Thoracic aorta (tissue), 2 donors: ENCODE measurements around the gene AUTS2. TPM values are rescaled to one million over a fixed set of nuclear protein-coding genes. Genes with fewer than 3 reads are reported as not detected.

Experiments
- ATAC-seq: fragments of 150-250 bp; one replicate; pipeline ENCODE4 v1.8.0; 2017; ENCODE audit warnings: low read depth; ENCODE audit not compliant: insufficient number of reproducible peaks, low FRiP score
- DNase-seq: peaks from one replicate; pipeline ENCODE4 v3.0.0-alpha.2; 2020; ENCODE audit warnings: low spot score
- H3K27ac ChIP-seq, 2 donors: fragments of 200-600 bp; sonication (generic); 1 replicate in 1 of 2; 2 replicates in 1 of 2; pipeline ENCODE4 v1.5.1; 2016; ENCODE audit warnings: mild to moderate bottlenecking in 2 of 2, moderate library complexity in 2 of 2
- H3K27me3 ChIP-seq: fragments of 200-600 bp; sonication (generic); replicated peaks from 2 replicates; pipeline ENCODE4 v1.6.0; 2016; ENCODE audit warnings: mild to moderate bottlenecking; ENCODE audit not compliant: insufficient read depth
- H3K36me3 ChIP-seq: fragments of 200-600 bp; sonication (generic); one replicate; pipeline ENCODE4 v1.5.1; 2016
- H3K4me1 ChIP-seq, 2 donors: fragments of 200-600 bp; sonication (generic); 1 replicate in 1 of 2; 2 replicates in 1 of 2; pipeline versions ENCODE4 v1.5.1 to v1.6.0; 2016; ENCODE audit warnings: low read depth in 2 of 2, mild to moderate bottlenecking in 1 of 2; ENCODE audit not compliant: control insufficient read depth in 1 of 2
- H3K4me3 ChIP-seq: fragments of 200-600 bp; sonication (generic); 2 replicates; pipeline ENCODE4 v1.5.1; 2016; ENCODE audit warnings: mild to moderate bottlenecking
- H3K9me3 ChIP-seq: fragments of 200-600 bp; sonication (generic); 2 replicates; pipeline ENCODE4 v1.5.1; 2016
- CTCF ChIP-seq: fragments of 200-600 bp; sonication (generic); IDR thresholded peaks from one replicate; pipeline ENCODE4 v1.5.1; 2019; ENCODE audit warnings: antibody characterized with exemption
- total RNA-seq, 2 donors: library from RNA; depleted of rRNA; stranded (reverse); fragments of >200 nt; gene quantifications; one replicate each; pipeline versions ENCODE4 v1.1.0 to v1.2.3, GENCODE V29; 2016

AUTS2 gene
- total RNA-seq, 2 donors from 2014 or later = 49.4 to 101 TPM

DNA sequence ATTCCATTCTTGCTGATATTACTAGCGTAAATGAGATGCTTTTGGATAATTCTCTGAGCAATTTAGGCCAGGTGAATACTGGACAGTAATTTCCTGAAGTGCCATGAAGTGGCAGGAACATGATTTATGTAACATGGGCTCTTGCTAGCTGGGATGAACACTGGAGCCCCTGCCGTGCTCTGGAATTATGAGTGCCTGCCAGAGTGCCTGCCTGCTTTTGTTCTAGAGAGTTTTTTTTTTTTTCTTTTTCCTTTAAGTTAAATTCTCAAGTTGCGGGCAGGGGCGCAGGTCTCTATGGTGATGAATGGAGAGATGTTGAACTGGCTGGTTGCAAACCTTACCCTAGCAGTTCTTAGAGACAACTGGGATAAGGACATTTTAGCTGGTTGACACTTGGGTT, 165.9 kb downstream of the AUTS2 start:
- Histone ChIP-seq H3K27me3 (no peaks in the 10 kb centered on the region), H3K4me1 (no peaks in the 10 kb centered on the region), H3K9me3 (no peaks in the 10 kb centered on the region), H3K36me3 (no peaks in the 10 kb centered on the region), H3K4me3 (no peak overlapping the region), H3K27ac (no peak overlapping the region)
- DNase-seq (no peak), ATAC-seq (no peak)
- no peak for TF ChIP-seq CTCF

DNA sequence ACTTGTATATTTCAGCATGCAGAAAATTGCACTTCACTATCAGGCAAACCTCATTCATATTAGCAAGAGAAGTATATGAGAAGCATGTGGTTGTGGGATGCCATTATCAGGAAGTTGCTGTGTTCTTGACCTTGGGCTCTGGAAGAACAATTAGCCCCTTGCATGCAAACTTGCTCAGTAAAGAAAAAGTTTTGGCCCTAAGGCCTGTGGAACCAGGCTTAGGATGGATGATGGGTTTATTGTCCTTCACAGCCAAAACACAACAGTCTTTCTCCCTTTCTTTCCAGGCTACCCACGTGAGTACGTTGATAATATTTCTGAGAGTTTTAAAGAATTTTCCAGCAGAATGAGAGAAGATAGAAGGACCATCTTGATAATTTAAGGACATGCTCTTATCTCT, 166.4 kb downstream of the AUTS2 start:
- no peak for TF ChIP-seq CTCF
- DNase-seq (no peak), ATAC-seq (no peak)
- H3K4me1 ChIP-seq = no peaks in the 10 kb centered on the region
- no peaks in the 10 kb centered on the region for H3K9me3 ChIP-seq
- no peaks in the 10 kb centered on the region for H3K36me3 ChIP-seq
- no peaks in the 10 kb centered on the region for H3K27me3 ChIP-seq
- no peak overlapping the region for H3K4me3 ChIP-seq
- H3K27ac ChIP-seq = no peak overlapping the region

DNA sequence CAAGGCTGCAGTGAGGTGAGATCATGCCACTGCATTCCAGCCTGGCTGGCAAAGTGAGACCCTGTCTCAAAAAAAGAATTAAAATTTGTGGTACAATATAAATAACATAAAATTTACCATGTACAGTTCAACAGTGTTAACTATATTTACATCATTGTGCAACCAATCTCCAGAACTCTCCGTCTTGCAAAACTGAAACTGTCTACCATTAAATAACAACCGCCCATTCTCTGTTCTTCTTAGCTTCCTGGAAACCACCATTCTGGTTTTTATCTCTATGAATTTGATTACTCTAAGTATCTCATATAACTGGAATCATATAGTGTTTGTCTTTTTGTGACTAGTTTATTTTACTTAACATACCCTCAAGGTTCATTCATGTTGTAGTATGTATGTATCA, 167.6 kb downstream of the AUTS2 start:
- Histone ChIP-seq H3K36me3 (no peaks in the 10 kb centered on the region), H3K4me3 (no peak overlapping the region), H3K4me1 (no peaks in the 10 kb centered on the region), H3K27ac (no peak overlapping the region), H3K27me3 (no peaks in the 10 kb centered on the region), H3K9me3 (no peaks in the 10 kb centered on the region)
- DNase-seq = no peak
- TF ChIP-seq CTCF = no peak
- no peak for ATAC-seq

DNA sequence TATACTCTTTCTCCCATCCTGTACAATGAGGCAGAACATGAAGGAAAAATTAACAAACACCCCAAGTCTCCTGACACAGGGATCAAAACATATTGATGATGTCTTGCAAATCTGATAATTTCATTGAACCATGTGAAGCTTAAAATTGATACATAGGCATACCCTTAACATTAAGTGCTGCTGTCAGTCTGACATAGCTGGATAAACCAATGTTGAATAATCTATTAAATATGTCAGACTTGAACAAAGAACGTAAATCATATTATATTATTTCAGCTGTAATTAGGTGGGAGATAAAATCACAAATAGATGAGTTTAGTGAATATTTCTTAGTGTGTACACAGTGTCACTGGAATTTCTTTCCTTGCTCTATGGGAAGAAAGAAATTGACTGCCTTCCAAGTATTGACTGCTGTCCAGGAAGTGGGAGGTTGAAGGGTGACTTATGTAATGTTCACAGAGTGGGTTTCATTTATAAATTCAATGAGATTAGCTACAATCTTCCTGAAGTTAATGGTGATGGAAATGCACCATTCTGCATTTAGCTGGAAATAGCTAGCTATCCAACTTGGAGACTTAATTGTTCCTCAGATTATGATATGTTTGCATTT, 170.8 kb downstream of the AUTS2 start:
- Histone ChIP-seq H3K36me3 (no peaks in the 10 kb centered on the region), H3K27ac (no peak overlapping the region), H3K4me3 (no peak overlapping the region), H3K27me3 (no peaks in the 10 kb centered on the region), H3K9me3 (no peaks in the 10 kb centered on the region), H3K4me1 (no peaks in the 10 kb centered on the region)
- no peak for TF ChIP-seq CTCF
- DNase-seq = no peak
- no peak for ATAC-seq

DNA sequence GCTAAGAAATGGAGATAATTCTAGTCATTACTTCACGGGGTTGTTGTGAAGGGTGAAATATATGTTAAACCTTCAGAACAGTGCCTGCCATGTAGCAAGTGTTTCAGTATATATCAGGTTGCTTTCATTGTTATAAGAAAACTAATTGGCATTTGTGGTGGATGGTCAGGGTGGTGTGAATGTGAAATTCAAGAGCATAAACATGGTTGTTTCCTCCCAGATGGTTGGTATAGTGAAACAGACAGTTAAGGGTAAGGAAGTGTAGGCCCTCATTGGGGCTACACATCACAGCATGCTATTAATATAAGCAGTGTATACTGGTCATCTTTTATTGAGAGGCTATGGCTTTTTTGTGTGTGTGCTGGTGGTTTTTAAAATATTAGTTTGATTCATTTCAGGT, 171.6 kb downstream of the AUTS2 start:
- no peak for TF ChIP-seq CTCF

More for the DNA sequence above, 171.6 kb downstream of the AUTS2 start:
- ATAC-seq (no peak), DNase-seq (no peak)
- no peak overlapping the region for H3K27ac ChIP-seq
- no peaks in the 10 kb centered on the region for H3K4me1 ChIP-seq
- no peaks in the 10 kb centered on the region for H3K9me3 ChIP-seq
- H3K4me3 ChIP-seq = no peak overlapping the region
- H3K27me3 ChIP-seq = no peaks in the 10 kb centered on the region
- no peaks in the 10 kb centered on the region for H3K36me3 ChIP-seq
